ENCODE results near the gene TMC5.

The TMC5 gene

DNA sequence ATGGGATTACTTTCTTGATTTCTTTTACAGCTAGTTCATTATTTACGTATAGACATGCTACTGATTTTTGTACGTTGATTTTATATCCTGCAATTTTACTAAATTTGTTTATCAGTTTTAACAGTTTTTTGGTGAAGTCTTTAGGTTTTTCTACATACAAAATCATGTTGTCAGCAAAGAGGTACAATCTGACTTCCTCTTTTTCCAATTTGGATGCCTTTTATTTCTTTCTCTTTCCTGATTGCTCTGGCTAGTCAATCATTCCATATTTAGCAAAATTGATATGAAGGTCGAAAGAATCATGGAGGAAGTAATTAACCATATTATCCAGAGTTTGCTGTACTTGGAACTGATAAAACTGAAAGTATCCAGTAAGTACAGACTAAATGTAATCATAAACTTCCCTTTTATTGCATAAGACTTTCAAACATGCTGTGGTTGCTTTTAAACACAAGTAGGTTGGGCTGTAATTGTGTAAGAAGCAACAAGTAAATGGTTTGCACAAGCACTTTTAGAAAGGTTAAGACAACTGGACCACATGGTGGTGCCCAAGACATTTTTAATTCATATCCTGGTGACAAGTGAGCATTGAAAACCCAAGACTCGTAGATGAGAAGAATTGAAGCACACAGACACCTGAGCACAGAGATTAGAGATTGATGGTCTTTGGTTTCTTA lies 95.8 kb downstream of the TMC5 start:
- no peak for DNase-seq

DNA sequence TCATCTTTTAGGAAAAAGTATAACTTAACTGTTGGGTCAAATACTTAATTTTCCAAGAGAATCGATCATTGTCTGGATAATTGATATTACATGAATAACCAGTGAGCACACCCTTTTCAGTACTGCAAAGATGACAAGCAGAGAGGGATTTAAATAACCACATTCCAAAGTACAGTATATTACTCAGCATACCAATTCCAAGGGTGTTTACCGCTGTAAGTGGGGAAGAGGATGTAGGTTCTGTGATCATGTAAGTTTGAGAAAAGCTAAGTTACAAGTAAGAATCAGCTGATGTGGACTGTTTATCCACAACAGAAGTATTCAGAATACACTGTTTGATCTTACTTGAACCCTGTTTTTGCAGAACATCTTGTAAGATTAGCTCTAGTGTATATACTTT lies 98.1 kb downstream of the TMC5 start:
- no peak for DNase-seq

DNA sequence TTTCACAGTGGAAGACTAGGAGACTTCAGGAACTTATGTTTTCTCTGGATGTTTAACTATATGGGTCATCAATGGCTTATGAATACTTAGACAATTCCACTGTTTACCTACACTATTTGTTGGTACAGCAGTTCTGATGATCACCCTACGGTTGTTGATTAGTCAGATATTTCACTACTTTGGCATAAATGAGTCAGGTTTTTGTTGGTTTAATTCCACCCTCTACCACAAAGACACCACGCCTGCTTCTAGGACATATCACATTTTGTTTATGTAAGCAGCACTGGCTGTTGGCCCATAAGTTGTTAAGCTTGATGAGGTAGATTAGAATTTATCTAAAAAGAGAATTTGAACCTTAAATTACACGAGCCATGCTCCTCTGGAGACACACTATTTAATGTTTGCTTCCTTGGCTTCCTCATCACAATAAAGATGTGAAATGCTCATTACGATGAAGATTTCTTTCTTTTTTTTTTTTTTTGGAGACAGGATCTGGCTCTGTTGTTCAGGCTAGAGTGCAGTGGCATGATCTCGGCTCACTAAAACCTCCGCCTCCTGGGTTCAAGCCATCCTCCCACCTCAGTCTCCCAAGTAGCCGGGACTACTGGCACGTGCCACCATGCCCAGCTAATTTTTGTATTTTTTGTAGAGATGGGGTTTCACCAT lies 99.9 kb downstream of the TMC5 start:
- DNase-seq: peak in 1 of 5 experiments; percentile 92

DNA sequence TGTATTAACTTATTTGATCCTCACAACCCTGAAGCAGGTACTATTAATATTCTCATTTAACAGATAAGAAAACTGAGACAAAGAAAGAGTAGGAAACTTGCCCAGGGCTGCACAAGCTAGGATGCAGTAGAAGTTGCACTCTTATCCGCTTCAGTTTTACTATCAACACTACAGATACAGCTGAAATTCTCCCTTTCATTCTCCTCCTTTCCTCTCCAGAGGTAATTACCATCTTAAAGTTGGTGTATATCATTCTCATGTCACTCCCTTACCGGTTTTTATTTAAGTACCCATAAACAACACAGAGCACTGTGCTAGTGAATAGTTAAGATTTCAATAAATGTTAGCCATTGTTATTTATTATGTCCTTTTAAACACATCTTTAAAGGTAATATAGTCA lies 100.7 kb downstream of the TMC5 start:
- DNase-seq: no peak

DNA sequence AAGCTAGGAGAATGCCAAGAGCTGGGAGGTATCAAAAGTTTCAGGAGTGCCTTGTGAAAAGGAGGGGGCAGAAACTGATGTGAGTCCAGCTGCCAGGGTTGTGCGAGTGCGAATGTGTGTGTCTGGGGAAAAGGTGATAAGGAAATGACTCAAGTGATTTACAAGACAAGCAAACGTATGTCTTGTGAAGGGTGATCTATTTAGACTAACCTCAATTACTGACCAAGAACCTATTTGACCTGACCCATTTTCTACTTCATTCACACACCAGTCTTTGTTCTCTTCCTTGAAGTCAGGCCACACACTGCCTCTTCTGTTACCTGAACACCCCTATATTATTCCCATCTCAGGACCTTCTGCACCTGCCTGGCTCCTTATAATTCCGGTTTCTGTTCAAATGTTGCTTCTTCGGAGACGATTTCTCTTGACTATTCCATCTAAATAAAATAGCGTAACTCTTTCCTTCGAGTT lies 103.2 kb downstream of the TMC5 start:
- DNase-seq: peak in 1 of 5 experiments; percentile 44

DNA sequence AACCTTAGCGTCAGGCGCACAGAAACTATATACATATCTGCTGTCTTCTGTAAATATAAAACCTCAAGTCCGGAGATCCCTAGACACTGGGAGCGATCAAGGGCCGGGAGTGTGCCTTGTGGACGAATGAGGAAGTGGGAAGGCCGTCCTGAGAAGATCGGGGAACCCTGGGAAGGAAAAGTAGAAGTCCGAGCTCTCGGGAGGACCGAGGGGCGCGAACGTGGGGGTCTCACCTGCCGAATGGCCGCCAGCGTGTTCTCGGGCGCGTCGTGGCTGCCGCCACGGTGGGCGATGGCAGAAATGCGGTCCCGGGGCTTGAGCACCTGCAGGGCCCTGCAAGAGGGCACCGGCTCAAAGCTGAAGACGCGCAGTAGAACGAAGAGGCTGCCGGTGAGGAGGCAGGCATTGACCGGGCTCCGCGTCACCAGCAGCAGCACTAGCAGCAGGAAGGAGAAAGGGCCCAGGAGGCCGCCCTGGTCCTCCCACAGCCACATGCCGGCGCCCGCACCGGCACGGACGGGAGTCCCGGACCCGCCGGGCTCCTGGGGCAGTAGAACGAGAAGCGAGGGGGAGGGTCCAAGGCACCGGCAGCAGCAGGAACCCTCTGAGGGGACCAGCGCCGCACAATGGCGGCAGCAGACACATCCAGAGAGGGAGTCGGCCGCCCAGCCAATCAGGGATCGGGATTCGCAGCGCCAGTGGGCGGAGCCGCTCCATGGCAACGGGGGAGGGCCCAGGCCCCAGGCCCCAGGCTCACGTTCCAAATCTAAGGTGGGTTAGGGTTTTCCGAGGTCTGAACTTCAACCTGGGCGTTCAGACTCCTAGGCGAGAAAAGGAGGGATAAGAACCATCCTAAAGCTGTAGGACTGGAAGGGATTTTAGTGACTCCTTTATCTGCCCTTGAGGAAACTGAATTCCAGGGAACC lies 104.1 kb downstream of the TMC5 start, which contains the start of gene GDE1:
Gene GDE1 (minus strand): TSS at position 628 of the 926 bp plus-strand sequence. CDS start 134 bp downstream, at position 494.
- DNase-seq: peak; percentile 84 to 95 (median 93)

DNA sequence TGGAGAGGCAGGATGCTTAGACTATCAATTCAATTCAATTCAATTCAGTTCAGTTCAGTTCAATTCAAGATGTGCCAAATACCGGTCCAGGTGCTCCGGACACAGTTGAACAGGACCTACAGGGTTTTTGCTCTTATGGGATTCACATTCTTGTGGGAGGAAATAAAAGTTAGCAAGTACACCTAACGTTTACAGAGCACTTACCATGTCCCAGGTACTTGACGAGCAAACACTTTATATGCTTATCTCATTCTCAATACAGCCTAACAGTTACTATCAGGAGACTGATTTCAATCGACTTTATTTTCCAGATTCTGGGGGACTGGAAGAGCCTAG lies 104.7 kb downstream of the TMC5 start:
- no peak for DNase-seq

DNA sequence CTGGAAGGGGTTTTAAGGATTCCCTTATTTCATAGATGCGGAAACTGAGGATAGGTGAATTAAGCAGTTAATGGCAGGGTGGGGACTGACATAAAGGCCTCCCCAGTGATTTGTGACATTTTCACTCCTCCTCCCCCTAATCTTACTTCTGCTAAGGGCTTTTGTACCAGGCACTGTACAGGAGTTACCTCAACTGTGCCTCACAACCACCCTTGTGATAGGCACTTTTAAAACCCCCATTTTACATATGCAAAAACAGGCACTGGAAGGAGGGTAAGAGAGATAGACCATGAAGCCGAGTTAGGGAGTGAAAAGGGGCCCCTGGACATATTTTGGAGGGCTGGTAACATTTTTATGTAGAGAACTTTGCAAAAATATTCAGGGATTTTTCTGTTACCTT lies 105.1 kb downstream of the TMC5 start:
- DNase-seq: no peak

DNA sequence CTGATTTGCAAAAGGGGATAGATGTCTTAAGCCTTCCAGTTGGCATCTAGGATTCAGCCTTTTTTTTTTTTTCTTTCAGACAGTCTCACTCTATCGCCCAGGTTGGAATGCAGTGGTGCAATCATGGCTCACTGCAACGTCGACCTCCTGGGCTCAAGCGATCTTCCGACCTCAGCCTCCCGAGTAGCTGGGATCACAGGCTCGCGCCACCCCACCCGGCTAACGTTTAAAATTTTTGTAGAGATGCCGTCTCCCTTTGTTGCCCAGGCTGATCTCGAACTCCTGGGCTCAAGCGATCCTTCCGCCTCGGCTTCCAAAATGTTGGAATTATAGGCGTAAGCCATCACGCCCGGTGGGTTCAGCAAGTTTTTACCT lies 105.5 kb downstream of the TMC5 start:
- no peak for DNase-seq

DNA sequence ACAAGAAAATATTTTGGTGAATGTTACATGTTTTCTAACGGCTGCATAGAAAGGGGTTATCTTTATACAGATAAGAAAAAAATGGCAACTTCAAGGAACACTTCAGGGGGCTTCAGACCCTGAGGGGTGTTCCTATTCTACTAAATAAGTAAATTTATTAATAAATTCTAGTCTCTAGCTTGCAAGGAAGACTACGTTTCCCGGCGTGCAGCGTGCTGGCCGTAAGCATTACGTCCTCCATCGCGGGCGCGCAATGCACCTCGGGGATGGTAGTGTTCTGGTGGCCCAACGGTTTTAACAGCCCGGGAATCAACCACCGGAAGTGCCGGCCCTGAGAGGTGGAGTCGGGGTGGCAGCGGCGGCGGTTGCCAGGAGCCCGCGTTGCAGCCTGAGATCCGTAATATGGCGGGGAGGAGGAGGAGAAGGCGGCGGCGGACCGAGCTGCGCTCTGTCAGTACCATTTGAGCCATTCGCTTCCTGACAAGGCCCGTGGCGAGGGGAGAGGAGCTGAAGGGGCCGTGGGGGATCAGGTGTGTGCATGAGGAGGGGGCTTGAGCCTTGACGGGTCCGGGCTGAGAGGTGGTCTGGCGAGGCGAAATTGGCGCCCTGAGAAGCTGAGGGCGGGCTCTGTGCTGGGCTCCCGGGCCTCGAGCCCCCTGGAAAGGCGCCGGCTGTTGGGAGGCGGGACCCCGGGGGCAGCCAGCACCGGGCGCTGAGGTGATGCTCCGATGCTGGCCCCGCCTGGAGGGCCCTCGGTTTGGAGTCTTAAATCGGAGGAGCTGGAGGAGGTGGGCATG lies 106.1 kb downstream of the TMC5 start, which contains the start of gene CCP110:
Gene CCP110 (plus strand): TSS at position 384 of the 797 bp plus-strand sequence. CDS start 3,940 bp downstream, outside the sequence.
- peak; percentile 87 to 99 (median 93) for DNase-seq

DNA sequence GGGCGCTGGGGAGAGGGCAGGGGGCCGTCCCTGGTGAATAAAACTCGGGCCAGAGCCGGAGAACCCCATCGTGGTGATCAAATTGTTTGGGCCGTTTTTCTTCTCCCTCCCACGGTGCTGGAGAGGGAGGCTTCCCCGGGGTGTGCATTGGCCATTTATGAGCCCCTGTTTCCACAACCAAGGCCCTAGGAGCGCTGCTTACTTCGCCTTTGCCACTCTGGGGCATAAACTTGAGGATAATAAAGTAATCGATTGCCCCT lies 106.6 kb downstream of the TMC5 start:
- DNase-seq: no peak

DNA sequence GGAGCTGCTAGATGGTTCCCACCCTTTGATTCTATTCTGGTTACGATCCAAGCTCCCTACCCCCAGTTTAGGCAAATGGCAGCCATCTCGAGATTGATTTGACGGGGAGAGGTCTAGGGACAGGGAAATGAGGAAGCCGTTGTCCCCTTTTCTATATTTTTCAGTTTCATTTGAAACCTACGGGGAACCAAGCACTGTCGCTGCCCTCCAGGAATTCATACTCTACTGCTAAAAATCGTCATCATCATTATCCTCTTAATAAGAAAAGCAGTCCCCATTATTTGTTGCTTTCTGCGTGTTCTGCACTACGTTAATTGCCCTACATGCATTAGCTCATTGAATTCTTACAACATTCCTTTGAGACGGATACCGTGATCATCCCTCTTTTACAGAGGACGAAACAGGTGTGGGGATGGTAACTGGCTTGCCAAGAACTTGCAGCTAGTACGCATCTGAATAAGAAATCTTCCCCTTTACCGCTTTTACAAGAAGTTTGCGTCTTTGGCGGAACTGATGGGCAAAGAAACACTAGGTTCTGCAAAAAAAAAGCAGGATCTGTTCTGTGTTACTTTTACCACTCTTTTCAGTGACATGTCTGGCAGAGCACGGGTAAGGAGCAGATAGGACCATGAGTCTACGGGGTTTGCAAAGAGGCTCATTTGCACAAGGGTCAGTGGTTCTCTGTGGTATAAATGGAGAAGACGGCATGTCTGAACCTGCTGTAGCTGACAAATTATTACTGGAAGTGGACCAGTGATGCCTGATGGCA lies 107.1 kb downstream of the TMC5 start:
- DNase-seq: peak in 1 of 5 experiments; percentile 22

DNA sequence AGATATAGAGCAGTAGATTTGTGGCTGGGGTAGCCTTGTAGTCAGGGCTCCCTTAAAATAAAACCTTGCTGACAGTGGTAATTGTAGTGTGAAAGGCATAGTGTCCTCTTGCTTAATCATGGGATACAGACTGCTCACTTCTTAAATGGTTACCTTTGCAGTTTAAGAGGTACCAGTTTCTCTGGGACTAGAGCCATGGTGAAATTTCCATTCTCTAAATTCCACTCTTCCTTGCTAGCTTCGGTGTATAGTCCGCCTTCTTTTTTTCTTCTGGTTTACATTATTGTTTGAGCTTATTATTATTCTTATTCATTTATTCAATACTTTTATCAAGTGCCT lies 107.7 kb downstream of the TMC5 start:
- DNase-seq: no peak

DNA sequence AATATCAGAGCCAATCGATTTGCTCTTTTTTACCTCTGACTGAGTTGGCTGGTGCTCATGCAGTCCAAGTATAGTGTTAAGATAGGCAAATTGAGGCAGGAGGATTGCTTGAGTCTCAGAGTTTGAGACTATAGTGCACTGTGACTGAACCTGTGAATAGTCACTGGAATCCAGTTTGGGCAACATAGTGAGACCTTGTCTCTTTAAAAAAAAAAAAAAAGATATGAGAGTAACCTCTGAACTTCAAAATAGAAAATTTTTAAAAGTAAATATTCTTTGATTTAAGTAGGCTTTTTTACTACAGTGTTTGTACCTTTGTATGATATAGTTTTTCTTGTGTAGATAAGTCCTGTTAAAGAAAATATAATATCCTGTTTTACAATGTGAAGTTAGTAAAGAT lies 109.5 kb downstream of the TMC5 start:
- DNase-seq: no peak

DNA sequence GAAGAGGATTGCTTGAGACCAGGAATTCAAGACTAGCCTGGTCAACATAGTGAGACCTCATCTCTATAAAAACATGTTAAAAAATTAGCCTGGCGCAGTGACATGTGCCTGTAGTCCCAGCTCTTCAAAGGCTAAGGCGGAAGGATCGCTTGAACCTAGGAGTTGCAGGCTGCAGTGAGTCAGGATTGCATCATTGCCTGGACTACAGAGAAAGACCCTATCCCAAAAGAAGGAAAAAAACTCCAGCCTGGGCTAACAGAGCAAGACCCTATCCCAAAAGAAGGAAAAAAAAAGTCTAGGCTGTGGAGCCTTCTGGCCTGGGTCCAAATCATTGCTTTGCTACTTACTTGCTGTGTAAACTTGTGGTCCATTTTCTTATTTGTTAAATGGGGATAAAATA lies 111.0 kb downstream of the TMC5 start:
- DNase-seq: no peak

DNA sequence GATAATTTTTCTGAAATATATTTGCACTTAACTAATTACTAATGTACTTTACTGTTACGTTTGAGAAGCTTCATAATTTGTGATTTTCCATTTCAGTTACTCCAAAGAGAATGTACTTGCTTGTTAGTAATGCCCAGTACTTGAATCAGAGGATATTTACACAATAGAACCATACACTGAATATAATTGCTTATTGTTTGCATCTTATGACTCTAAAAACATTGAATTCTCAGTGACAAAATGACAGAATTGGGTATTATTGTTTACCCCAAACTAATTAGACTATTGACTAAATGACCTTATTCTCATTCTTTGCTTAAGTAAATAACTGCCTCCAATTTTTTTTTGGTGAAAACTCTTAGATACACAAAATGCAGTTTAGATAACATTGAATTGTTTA lies 114.9 kb downstream of the TMC5 start:
- no peak for DNase-seq

DNA sequence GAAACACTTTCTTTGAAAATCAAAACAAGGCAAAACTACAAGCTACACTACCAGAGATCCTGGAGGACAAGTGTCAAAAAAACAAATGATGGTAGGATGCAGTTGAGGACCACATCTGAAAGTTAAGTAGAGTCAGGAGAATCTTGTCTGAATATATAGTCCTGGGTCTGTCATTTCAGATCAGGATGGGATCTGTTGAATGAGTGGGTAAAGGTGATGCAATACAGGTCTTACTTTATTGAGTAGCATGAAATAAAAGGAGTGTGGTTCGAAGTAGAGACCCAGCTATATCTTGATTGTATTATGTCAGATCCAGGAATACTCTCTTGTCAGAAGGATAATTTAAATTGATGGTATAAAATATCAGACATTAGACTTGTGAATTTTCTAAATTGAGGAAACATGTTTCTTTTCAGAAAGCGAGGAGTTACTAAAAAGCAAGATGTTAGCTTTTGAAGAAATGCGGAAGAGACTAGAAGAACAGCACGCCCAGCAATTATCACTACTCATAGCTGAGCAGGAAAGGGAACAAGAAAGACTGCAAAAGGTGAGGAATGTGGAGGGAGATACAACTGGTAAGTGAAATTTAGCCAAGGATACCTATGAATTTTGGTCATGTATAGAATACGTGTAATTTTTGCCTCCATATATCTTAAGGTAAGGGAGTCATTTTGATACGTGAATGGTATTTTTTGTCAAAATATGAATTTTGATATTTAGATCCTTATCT lies 122.7 kb downstream of the TMC5 start:
- no peak for DNase-seq

DNA sequence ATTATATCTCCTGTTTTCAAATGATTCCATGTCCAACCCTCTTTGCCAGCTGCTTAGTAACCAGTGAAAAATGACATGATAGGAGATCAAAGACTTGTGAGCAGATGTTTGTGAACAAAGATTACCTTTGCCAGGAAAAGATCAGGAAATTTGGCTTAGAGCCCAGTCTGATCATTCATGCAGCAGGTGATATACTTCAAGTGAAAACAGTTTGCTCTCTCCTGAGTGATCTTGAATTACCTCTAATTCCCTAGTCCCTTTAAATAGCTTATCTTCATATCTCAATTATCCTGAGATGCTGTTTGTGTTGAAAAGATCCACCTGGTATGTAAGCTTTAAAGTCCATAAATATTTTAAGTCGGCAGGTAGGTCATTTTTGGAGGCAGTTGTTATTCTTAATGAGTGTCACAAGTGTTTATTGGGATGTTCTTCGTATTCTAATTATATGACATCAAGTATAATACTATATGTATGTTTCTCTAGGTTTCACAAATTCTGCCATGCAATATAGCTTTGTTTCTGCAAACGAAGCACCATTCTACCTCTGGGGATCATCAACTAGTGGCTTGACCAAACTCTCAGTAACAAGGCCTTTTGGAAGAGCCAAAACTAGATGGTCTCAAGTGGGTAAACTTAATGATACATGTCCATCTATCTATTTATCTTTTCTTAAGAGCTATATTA lies 124.6 kb downstream of the TMC5 start:
- no peak for DNase-seq

DNA sequence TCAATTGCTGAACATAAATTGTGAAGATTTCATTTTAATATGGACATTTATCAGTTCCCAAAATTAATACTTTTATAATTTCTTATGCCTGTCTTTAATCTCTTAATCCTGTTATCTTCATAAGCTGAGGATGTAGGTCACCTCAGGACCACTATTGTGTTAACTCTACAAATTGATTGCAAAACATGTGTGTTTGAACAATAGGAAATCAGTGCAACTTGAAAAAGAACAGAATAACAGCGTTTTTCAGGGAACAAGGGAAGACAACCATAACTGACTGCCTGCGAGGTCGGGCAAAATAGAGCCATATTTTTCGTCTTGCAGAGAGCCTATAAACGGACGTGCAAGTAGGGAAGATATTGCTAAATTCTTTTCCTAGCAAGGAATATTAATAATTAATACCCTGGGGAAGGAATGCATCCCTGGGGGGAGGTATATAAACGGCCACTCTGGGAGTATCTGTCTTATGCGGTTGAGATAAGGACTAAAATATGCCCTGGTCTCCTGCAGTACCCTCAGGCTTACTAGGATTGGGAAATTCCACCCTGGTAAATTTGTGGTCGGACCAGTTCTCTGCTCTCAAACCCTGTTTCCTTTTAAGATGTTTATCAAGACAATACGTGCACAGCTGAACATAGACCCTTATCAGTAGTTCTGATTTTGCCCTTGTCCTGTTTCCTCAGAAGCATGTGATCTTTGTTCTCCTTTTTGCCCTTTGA lies 125.8 kb downstream of the TMC5 start:
- DNase-seq: peak in 1 of 5 experiments; percentile 51

DNA sequence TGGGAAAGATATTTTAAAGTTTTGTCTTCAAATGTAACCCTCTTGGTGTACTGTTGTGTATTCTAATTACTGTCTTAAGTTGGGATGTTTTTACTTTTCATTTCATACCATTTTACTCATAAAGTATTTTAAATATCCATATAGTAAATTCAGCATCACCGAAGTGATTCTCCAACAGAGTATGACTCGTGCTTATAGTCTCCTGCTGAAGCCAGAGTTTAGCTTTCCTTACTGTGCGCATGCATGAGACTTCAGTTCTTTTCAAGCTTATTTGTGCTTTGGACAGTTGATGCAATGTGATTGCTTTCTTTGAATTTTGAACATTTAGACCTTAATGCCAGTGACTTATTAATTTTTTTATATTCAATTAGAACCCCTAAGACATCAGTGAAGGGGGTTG lies 130.5 kb downstream of the TMC5 start:
- no peak for DNase-seq

Measured in T-helper 2 cell (primary cell).